Measurements from ENCODE around the gene GPRASP3. TPM values are rescaled to one million over a fixed set of nuclear protein-coding genes. Genes with fewer than 3 reads are reported as not detected.

Gene GPRASP3, protein sequence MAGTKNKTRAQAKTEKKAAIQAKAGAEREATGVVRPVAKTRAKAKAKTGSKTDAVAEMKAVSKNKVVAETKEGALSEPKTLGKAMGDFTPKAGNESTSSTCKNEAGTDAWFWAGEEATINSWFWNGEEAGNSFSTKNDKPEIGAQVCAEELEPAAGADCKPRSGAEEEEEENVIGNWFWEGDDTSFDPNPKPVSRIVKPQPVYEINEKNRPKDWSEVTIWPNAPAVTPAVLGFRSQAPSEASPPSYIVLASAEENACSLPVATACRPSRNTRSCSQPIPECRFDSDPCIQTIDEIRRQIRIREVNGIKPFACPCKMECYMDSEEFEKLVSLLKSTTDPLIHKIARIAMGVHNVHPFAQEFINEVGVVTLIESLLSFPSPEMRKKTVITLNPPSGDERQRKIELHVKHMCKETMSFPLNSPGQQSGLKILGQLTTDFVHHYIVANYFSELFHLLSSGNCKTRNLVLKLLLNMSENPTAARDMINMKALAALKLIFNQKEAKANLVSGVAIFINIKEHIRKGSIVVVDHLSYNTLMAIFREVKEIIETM
- total RNA-seq: 5.0 and 5.9 TPM in 2 replicates

DNA sequence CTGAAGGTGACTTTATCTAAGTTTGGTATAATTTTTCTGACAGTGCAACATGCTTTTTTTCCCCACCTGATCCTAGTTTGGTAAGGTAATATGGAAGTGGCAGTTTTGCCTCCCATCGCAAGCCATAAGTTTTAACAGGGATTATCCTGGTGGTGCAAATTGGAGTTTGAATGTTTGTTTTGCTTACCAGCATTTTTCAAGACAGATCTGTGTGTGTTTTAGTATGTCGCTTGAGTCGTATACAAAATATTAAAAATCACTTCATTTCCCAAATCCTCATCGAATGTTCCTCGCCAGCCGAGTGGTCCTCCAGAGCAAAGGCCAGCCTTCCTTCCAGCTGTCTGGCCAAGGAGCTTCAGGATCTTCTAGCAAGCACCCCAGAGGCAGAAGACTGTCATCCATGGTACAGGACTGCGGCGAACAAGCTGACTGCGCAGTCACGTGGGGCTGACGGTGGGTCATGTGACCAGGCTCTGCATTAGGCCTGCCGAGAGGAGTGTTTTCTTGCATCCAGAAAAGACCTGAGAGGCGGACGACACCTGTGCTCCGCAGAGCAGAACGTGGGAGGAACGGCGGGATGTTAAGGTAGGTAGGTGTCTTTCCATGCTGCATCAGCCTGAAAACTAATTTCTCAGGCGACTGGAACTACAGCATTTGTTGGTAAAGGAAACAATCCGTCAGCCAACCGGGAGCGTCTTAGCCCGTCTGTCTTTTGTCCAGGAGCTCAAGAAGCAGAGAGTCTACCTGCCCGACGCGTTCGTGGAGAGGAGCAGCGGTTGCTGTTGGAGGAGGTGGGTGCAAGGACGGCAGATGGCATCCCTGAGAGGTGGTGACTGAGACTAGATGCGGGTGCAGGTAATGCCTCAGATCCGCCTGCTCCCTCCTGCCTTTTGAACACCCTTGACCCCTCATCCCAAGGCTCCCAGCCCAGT is at the start of gene GPRASP3:
GPRASP3 (plus strand) TSS at position 507 of the 932 bp plus-strand sequence. CDS start 28,253 bp downstream, outside the sequence.

DNA sequence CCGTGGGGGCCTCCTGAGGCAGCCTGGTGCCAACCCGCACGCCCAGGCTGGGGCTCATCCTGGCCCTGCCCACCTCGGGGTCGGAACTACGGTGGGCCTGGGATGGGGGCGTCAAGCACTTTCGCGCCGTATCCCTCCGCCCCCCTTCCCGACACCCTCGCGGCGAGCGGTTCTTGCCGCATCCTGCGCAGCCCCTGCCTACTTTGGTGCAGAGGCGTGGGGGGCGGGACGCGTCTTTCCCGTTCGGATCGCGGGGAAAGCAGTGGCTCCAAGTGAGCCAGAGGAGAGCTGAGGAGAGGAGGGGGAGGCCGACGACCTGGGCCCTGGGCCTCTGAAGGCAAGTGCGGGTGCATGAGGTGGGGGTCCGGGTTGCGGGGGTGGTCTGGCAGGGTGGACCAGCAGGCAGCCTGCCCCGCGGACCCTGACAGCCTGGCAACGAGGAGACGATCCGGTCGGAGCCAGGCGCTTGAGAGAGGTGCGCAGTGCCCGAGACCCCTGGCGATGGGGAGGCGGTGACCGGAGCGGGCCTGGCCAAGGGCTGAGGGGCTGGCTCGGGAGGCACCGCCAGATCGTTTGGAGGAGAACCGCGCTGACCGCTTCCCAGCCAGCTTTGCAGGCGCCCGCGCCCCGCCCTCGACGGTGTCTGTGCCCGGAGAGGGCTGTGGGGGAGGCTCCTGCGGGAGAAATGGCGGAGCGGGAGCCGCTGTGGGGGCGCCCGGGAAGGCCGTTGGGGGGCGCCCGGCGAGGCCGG is 8.2 kb upstream of the GPRASP3 start, which contains the start of gene GPRASP2:
GPRASP2 (plus strand) TSS at position 233 of the 751 bp plus-strand sequence. CDS start 2,422 bp downstream, outside the sequence.

Other genes starting within 250 kb of the GPRASP3 start
- not detected in 2 replicates for gene TCP11X2, start 248.9 kb upstream of the GPRASP3 start, total RNA-seq
- gene TMSB15A, start 204.0 kb upstream of the GPRASP3 start, total RNA-seq: 2.5 and 5.9 TPM in 2 replicates
- 11.5 and 17.5 TPM in 2 replicates for gene ARMCX5, start 121.2 kb upstream of the GPRASP3 start, total RNA-seq
- 1.5 and 7.3 TPM in 2 replicates for gene GPRASP1, start 69.3 kb upstream of the GPRASP3 start, total RNA-seq
- 29.3 and 31.8 TPM in 2 replicates for gene GPRASP2, start 8.3 kb upstream of the GPRASP3 start, total RNA-seq
- gene RAB40AL, start 216.5 kb downstream of the GPRASP3 start, total RNA-seq: 0.28 TPM in 1 of 2 replicates, not detected in the other